ENCODE results near the gene R3HDML. TPM values are rescaled to one million over a fixed set of nuclear protein-coding genes. Genes with fewer than 3 reads are reported as not detected.
A peak's percentile ranks its signal among the peaks of the same experiment; 100 is the strongest.

The R3HDML gene
- polyA plus RNA-seq, 4 donors, result 0.06 TPM; not detected in 3

- Histone ChIP-seq H3K4me1 (ENCODE audit: control insufficient read depth in 3 of 3, insufficient read depth in 2 of 3, low read depth in 1 of 3, low read length in 2 of 3) (peaks cover 0 to 13% (median 7%) of the 10 kb centered on the region in 3 donors), H3K4me3 (ENCODE audit: low read depth in 1 of 3, low read length in 3 of 3) (no peak overlapping the region), H3K27me3 (ENCODE audit: control insufficient read depth in 3 of 3, insufficient read depth in 3 of 3, low read length in 3 of 3) (no peaks in the 10 kb centered on the region), H3K36me3 (ENCODE audit: control insufficient read depth in 3 of 3, insufficient read depth in 2 of 3, low read depth in 1 of 3, low read length in 3 of 3) (peaks cover 0 to 45% (median 0%) of the 10 kb centered on the region in 3 donors), H3K27ac (ENCODE audit: low read depth in 1 of 3, low read length in 2 of 3) (no peak overlapping the region), H3K9me3 (ENCODE audit: control insufficient read depth in 2 of 2, insufficient read depth in 1 of 2, low read depth in 1 of 2, low read length in 1 of 2) (no peaks in the 10 kb centered on the region)
- DNase-seq (no peak), FAIRE-seq (no peak)
- 28 to 78% (median 42%) methylated on average over 3 of the region's 3 CpGs for WGBS, 3 donors
Observed at GRCh38 chr20:44361021-44361420, 24.2 kb downstream of the R3HDML start.

DNA sequence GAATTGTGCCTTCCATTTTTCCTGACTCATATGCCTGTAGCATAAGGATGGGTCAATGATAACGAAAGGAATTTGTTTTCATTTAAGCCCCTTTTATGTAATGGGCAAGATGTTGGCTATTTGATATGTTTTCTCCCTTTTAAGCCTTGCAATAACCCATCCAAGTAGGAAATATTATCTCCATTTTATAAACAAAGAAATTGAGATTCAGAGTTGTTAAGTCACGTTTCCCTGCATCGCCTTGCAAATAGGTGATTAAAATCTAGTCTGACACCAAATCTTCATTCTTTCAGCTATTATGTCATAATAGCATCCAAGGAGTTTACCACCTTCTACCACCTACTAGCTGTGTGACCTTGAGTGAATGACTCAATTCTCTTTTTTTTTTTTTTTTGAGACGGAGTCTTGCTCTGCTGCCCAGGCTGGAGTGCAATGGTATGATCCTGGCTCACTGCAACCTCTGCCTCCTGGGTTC is 25.7 kb downstream of the R3HDML start:
- FAIRE-seq, result no peak
- peaks cover 0 to 45% (median 0%) of the 10 kb centered on the region in 3 donors for H3K36me3 ChIP-seq (ENCODE audit: control insufficient read depth in 3 of 3, insufficient read depth in 2 of 3, low read depth in 1 of 3, low read length in 3 of 3)

DNA sequence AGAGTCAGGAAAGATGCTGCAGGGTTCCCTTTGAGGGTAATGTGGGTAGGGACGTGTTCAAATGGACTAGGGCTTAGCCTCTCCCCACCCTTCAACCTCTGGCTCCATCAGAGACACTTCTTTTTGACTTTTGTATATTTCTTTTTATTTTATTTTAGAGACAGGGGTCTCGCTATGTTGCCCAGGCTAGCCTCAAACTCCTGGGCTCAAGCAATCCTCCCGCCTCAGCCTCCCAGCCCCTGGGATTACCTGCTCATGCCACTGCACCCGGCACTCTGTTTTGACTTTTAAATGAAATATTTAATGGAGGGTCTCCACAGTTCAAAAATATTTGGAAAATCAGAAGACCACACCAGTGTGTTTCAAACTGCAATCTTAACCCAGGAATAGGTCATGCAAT is 27.2 kb downstream of the R3HDML start:
- Histone ChIP-seq H3K4me3 (ENCODE audit: low read depth in 1 of 3, low read length in 3 of 3) (no peak overlapping the region), H3K36me3 (ENCODE audit: control insufficient read depth in 3 of 3, insufficient read depth in 2 of 3, low read depth in 1 of 3, low read length in 3 of 3) (peaks cover 0 to 44% (median 0%) of the 10 kb centered on the region in 3 donors), H3K4me1 (ENCODE audit: control insufficient read depth in 3 of 3, insufficient read depth in 2 of 3, low read depth in 1 of 3, low read length in 2 of 3) (peaks cover 0 to 3% (median 2%) of the 10 kb centered on the region in 3 donors), H3K9me3 (ENCODE audit: control insufficient read depth in 2 of 2, insufficient read depth in 1 of 2, low read depth in 1 of 2, low read length in 1 of 2) (no peaks in the 10 kb centered on the region), H3K27ac (ENCODE audit: low read depth in 1 of 3, low read length in 2 of 3) (no peak overlapping the region), H3K27me3 (ENCODE audit: control insufficient read depth in 3 of 3, insufficient read depth in 3 of 3, low read length in 3 of 3) (no peaks in the 10 kb centered on the region)
- WGBS, 3 donors, result 77 to 82% (median 79%) methylated on average over 4 of the region's 4 CpGs
- DNase-seq (no peak), FAIRE-seq (no peak)

More for the DNA sequence above, 25.7 kb downstream of the R3HDML start:
- Histone ChIP-seq H3K9me3 (ENCODE audit: control insufficient read depth in 2 of 2, insufficient read depth in 1 of 2, low read depth in 1 of 2, low read length in 1 of 2) (no peaks in the 10 kb centered on the region), H3K4me3 (ENCODE audit: low read depth in 1 of 3, low read length in 3 of 3) (no peak overlapping the region), H3K27me3 (ENCODE audit: control insufficient read depth in 3 of 3, insufficient read depth in 3 of 3, low read length in 3 of 3) (no peaks in the 10 kb centered on the region), H3K27ac (ENCODE audit: low read depth in 1 of 3, low read length in 2 of 3) (no peak overlapping the region), H3K4me1 (ENCODE audit: control insufficient read depth in 3 of 3, insufficient read depth in 2 of 3, low read depth in 1 of 3, low read length in 2 of 3) (peaks cover 0 to 13% (median 7%) of the 10 kb centered on the region in 3 donors)
- DNase-seq, result no peak
- WGBS, 3 donors, result 39 to 65% (median 52%) methylated on average over 4 of the region's 4 CpGs

DNA sequence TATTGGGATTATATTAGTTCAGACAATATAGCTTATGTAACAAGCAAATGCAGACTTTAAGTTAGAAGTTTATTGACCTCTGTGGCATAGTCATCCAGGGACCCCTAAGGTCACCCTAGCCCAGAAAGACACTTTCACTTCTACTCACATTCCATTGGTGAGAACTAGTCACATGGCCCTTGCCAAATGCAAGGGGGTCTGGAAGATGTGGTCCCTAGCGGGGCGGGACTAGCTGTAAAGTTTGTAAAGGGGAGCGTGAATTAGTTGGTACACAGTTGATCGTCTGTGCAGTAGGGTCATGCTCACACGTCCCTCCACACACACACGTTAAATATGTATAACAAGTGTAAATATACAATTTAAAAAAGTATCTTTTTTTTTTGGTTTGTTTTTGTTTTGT is 27.9 kb downstream of the R3HDML start:
- FAIRE-seq, result no peak
- Histone ChIP-seq H3K9me3 (ENCODE audit: control insufficient read depth in 2 of 2, insufficient read depth in 1 of 2, low read depth in 1 of 2, low read length in 1 of 2) (no peaks in the 10 kb centered on the region), H3K27me3 (ENCODE audit: control insufficient read depth in 3 of 3, insufficient read depth in 3 of 3, low read length in 3 of 3) (no peaks in the 10 kb centered on the region), H3K36me3 (ENCODE audit: control insufficient read depth in 3 of 3, insufficient read depth in 2 of 3, low read depth in 1 of 3, low read length in 3 of 3) (peaks cover 0 to 47% (median 0%) of the 10 kb centered on the region in 3 donors), H3K4me3 (ENCODE audit: low read depth in 1 of 3, low read length in 3 of 3) (no peak overlapping the region), H3K4me1 (ENCODE audit: control insufficient read depth in 3 of 3, insufficient read depth in 2 of 3, low read depth in 1 of 3, low read length in 2 of 3) (peaks cover 0 to 7% (median 0%) of the 10 kb centered on the region in 3 donors), H3K27ac (ENCODE audit: low read depth in 1 of 3, low read length in 2 of 3) (no peak overlapping the region)
- 78 to 82% (median 79%) methylated on average over 6 of the region's 6 CpGs for WGBS, 3 donors
- no peak for DNase-seq

GRCh38 chr20:44367746-44368145 is 30.9 kb downstream of the R3HDML start:
- Histone ChIP-seq H3K27me3 (ENCODE audit: control insufficient read depth in 3 of 3, insufficient read depth in 3 of 3, low read length in 3 of 3) (no peaks in the 10 kb centered on the region), H3K4me3 (ENCODE audit: low read depth in 1 of 3, low read length in 3 of 3) (no peak overlapping the region), H3K4me1 (ENCODE audit: control insufficient read depth in 3 of 3, insufficient read depth in 2 of 3, low read depth in 1 of 3, low read length in 2 of 3) (peaks cover 0 to 21% (median 0%) of the 10 kb centered on the region in 3 donors), H3K9me3 (ENCODE audit: control insufficient read depth in 2 of 2, insufficient read depth in 1 of 2, low read depth in 1 of 2, low read length in 1 of 2) (no peaks in the 10 kb centered on the region), H3K27ac (ENCODE audit: low read depth in 1 of 3, low read length in 2 of 3) (no peak overlapping the region), H3K36me3 (ENCODE audit: control insufficient read depth in 3 of 3, insufficient read depth in 2 of 3, low read depth in 1 of 3, low read length in 3 of 3) (peaks cover 0 to 56% (median 0%) of the 10 kb centered on the region in 3 donors)
- DNase-seq (no peak), FAIRE-seq (no peak)
- 84 to 90% (median 87%) methylated on average over 6 of the region's 6 CpGs for whole genome bisulfite sequencing, 3 donors

GRCh38 chr20:44370639-44371218 is 33.9 kb downstream of the R3HDML start:
- peaks cover 0 to 43% (median 3%) of the 10 kb centered on the region in 3 donors for H3K36me3 ChIP-seq (ENCODE audit: control insufficient read depth in 3 of 3, insufficient read depth in 2 of 3, low read depth in 1 of 3, low read length in 3 of 3)
- H3K27ac ChIP-seq (ENCODE audit: low read depth in 1 of 3, low read length in 2 of 3), result peak overlapping the region; percentile 27 to 66 (median 35)
- peaks cover 0 to 21% (median 0%) of the 10 kb centered on the region in 3 donors for H3K4me1 ChIP-seq (ENCODE audit: control insufficient read depth in 3 of 3, insufficient read depth in 2 of 3, low read depth in 1 of 3, low read length in 2 of 3)
- WGBS, 3 donors, result 14 to 42% (median 39%) methylated on average over 9 of the region's 9 CpGs
- H3K27me3 ChIP-seq (ENCODE audit: control insufficient read depth in 3 of 3, insufficient read depth in 3 of 3, low read length in 3 of 3), result no peaks in the 10 kb centered on the region
- FAIRE-seq (no peak), DNase-seq (peak; percentile 58 to 70)
- no peak overlapping the region for H3K4me3 ChIP-seq (ENCODE audit: low read depth in 1 of 3, low read length in 3 of 3)
- no peaks in the 10 kb centered on the region for H3K9me3 ChIP-seq (ENCODE audit: control insufficient read depth in 2 of 2, insufficient read depth in 1 of 2, low read depth in 1 of 2, low read length in 1 of 2)

DNA sequence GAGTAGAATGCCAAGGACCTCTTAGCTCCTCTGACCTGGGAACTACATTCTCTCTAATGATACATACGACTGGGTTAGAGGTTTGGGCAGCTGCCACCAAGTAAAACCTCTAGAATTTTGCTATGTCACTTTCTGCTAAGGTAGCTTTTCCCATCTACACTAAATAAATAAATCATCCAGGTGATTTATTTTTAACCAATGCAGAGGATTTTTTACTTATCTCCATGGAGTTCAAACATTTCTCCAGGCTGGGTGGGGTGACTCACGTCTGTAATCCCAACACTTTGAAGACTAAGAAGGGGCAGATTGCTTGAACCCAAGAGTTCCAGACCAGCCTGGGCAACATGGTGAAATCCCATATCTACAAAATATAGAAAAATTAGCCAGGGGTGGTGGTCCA is 45.8 kb downstream of the R3HDML start:
- H3K36me3 ChIP-seq (ENCODE audit: control insufficient read depth in 3 of 3, insufficient read depth in 2 of 3, low read depth in 1 of 3, low read length in 3 of 3), result peaks cover 3 to 50% (median 10%) of the 10 kb centered on the region in 3 donors
- H3K4me1 ChIP-seq (ENCODE audit: control insufficient read depth in 3 of 3, insufficient read depth in 2 of 3, low read depth in 1 of 3, low read length in 2 of 3), result peaks cover 0 to 4% (median 0%) of the 10 kb centered on the region in 3 donors
- no peak overlapping the region for H3K4me3 ChIP-seq (ENCODE audit: low read depth in 1 of 3, low read length in 3 of 3)
- WGBS, 3 donors, result 20 to 52% (median 43%) methylated on average over 2 of the region's 2 CpGs
- FAIRE-seq (no peak), DNase-seq (no peak)
- no peak overlapping the region for H3K27ac ChIP-seq (ENCODE audit: low read depth in 1 of 3, low read length in 2 of 3)
- no peaks in the 10 kb centered on the region for H3K9me3 ChIP-seq (ENCODE audit: control insufficient read depth in 2 of 2, insufficient read depth in 1 of 2, low read depth in 1 of 2, low read length in 1 of 2)
- no peaks in the 10 kb centered on the region for H3K27me3 ChIP-seq (ENCODE audit: control insufficient read depth in 3 of 3, insufficient read depth in 3 of 3, low read length in 3 of 3)

DNA sequence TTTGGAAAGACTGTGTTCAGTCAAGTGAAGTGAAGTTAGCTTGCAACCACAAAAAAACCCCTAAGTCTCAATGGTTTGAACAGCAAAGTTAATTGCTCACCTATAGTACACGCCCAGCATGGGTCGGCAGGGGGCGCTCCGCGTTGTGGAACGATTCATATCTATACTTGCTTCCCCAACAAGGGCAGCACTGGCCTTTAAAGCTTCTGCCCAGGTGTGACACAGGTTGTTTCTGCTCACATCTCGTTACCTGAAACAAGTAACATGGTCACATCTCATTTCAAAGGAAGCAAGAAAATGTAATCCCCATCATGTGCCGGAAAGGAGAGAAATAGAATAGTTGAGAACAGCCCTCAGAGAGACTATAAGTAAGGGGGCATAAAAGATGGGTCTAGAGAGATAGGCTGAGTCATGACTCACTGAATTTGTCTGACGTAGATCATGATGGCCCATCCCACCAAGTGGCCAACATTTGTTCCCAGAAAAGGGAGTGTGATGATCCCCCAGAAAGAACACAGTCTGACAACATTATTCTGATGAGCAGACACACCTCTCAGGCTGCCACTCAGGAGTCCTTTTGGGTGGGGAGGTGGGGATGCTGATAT is 47.7 kb downstream of the R3HDML start:
- no peak overlapping the region for H3K4me3 ChIP-seq (ENCODE audit: low read depth in 1 of 3, low read length in 3 of 3)
- DNase-seq (peak; percentile 73 to 85), FAIRE-seq (no peak)
- H3K4me1 ChIP-seq (ENCODE audit: control insufficient read depth in 3 of 3, insufficient read depth in 2 of 3, low read depth in 1 of 3, low read length in 2 of 3), result peaks cover 0 to 15% (median 0%) of the 10 kb centered on the region in 3 donors
- WGBS, 3 donors, result 11 to 14% (median 12%) methylated on average over 9 of the region's 9 CpGs
- peak overlapping the region in 1 of 3 donors; percentile 42 for H3K27ac ChIP-seq (ENCODE audit: low read depth in 1 of 3, low read length in 2 of 3)
- no peaks in the 10 kb centered on the region for H3K27me3 ChIP-seq (ENCODE audit: control insufficient read depth in 3 of 3, insufficient read depth in 3 of 3, low read length in 3 of 3)
- H3K9me3 ChIP-seq (ENCODE audit: control insufficient read depth in 2 of 2, insufficient read depth in 1 of 2, low read depth in 1 of 2, low read length in 1 of 2), result no peaks in the 10 kb centered on the region
- peaks cover 3 to 58% (median 10%) of the 10 kb centered on the region in 3 donors for H3K36me3 ChIP-seq (ENCODE audit: control insufficient read depth in 3 of 3, insufficient read depth in 2 of 3, low read depth in 1 of 3, low read length in 3 of 3)
